Stomach smooth muscle (tissue), 2 donors: ENCODE results near the gene PVR.
"Not testable (repeated sequence)": the region's sequence is repeated elsewhere in the genome, so short reads cannot be mapped to it uniquely, and the experiment has no call there.

ENCODE experiments used
- H3K27ac ChIP-seq: one replicate; pipeline ENCODE4 v1.7.0; 2013; ENCODE audit warnings: mild to moderate bottlenecking, low read length, inconsistent platforms
- H3K27me3 ChIP-seq, 2 donors: one replicate each; pipeline ENCODE4 v1.7.0; 2013; ENCODE audit warnings: low read length in 2 of 2; ENCODE audit not compliant: insufficient read depth in 2 of 2, control insufficient read depth in 1 of 2
- H3K36me3 ChIP-seq, 2 donors: one replicate each; pipeline ENCODE4 v1.7.0; 2013; ENCODE audit warnings: low read length in 2 of 2; ENCODE audit not compliant: control insufficient read depth in 2 of 2, insufficient read depth in 2 of 2
- H3K4me1 ChIP-seq: one replicate; pipeline ENCODE4 v1.7.0; 2013; ENCODE audit warnings: low read length; ENCODE audit not compliant: control insufficient read depth, insufficient read depth
- H3K4me3 ChIP-seq, 2 donors: one replicate each; pipeline ENCODE4 v1.7.0; 2013; ENCODE audit warnings: low read length in 2 of 2
- H3K9ac ChIP-seq, 2 donors: one replicate each; pipeline ENCODE4 v1.7.0; 2013; ENCODE audit warnings: low read length in 2 of 2, mild to moderate bottlenecking in 1 of 2
- H3K9me3 ChIP-seq, 2 donors: one replicate each; pipeline ENCODE4 v1.7.0; 2013; ENCODE audit warnings: low read length in 2 of 2; ENCODE audit not compliant: control insufficient read depth in 2 of 2
- donor health status: healthy.
- donor health status: Pancreatic carcinoma.

Gene PVR

GRCh38 chr19:44661904-44662303 is 18.2 kb downstream of the PVR start:
- no peak overlapping the region for H3K9ac ChIP-seq
- no peaks in the 10 kb centered on the region for H3K9me3 ChIP-seq
- peaks cover 30 to 36% of the 10 kb centered on the region in 2 donors for H3K36me3 ChIP-seq
- no peak overlapping the region for H3K4me3 ChIP-seq
- H3K27me3 ChIP-seq = no peaks in the 10 kb centered on the region
- no peak overlapping the region for H3K27ac ChIP-seq
- no peaks in the 10 kb centered on the region for H3K4me1 ChIP-seq

- Histone ChIP-seq H3K4me1 (no peaks in the 10 kb centered on the region), H3K9me3 (no peaks in the 10 kb centered on the region), H3K4me3 (no peak overlapping the region), H3K27me3 (no peaks in the 10 kb centered on the region), H3K9ac (no peak overlapping the region), H3K27ac (no peak overlapping the region), H3K36me3 (peaks cover 27 to 35% of the 10 kb centered on the region in 2 donors)
These were observed 19.1 kb downstream of the PVR start for GRCh38 chr19:44662691-44663385.

DNA sequence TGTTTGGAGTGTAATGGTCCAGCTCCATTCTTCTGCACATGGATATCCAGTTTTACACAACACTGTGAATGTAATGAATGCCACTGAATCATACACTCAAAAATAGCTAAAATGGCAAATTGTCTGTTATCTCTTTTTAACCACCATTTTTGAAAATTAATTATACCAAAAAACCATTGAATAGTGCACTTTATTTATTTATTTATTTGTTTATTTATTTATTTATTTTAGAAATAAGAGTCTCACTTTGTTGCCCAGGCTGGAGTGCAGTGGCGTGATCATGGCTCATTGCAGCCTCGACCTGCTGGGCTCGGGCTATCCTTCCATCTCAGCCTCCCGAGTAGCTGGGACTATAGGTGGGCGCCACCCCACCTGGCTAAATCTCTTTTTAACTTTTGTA is 20.3 kb downstream of the PVR start:
- Histone ChIP-seq H3K4me3 (no peak overlapping the region), H3K9me3 (no peaks in the 10 kb centered on the region), H3K36me3 (peaks cover 22 to 26% of the 10 kb centered on the region in 2 donors), H3K27me3 (no peaks in the 10 kb centered on the region), H3K27ac (no peak overlapping the region), H3K9ac (no peak overlapping the region), H3K4me1 (no peaks in the 10 kb centered on the region)

- Histone ChIP-seq H3K4me3 (no peak overlapping the region), H3K4me1 (no peaks in the 10 kb centered on the region), H3K36me3 (peaks cover 17 to 21% of the 10 kb centered on the region in 2 donors), H3K9me3 (no peaks in the 10 kb centered on the region), H3K9ac (no peak overlapping the region), H3K27me3 (no peaks in the 10 kb centered on the region), H3K27ac (no peak overlapping the region)
These were observed 21.3 kb downstream of the PVR start for GRCh38 chr19:44664976-44665375.

DNA sequence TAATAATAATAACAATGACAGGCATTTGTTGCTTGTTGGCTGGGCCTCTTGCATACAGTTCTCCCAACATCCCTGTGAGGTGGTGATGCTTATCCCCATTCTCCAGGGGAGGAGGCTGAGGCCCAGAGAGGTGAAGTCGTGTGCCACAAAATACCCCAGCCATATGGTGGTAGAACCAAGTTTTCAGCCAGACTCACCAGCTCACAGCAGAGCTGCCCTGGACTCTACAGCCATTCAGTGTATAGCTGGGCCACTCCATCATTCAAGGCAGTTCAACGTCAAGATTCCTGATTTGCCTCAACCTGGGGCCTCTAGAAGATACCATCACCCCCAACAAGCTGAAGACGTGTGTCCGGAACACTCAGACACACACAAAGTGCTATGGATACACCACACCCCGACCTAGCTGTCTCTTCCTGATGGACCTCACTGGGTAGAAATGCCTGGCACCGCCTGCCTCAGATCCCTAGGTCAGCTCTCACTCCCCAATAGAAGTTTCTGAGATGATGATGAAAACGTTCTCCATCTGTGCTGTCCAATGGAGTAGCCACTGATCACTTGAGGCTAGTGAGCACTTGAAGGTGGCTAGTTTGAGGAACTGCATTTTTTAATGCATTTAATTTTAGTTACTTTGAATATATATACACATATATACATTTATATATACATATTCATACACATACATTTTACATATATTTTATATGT is 23.3 kb downstream of the PVR start:
- Histone ChIP-seq H3K27ac (no peak overlapping the region), H3K9ac (no peak overlapping the region), H3K4me1 (no peaks in the 10 kb centered on the region), H3K36me3 (peaks cover 6 to 7% of the 10 kb centered on the region in 2 donors), H3K4me3 (no peak overlapping the region), H3K9me3 (no peaks in the 10 kb centered on the region), H3K27me3 (no peaks in the 10 kb centered on the region)

DNA sequence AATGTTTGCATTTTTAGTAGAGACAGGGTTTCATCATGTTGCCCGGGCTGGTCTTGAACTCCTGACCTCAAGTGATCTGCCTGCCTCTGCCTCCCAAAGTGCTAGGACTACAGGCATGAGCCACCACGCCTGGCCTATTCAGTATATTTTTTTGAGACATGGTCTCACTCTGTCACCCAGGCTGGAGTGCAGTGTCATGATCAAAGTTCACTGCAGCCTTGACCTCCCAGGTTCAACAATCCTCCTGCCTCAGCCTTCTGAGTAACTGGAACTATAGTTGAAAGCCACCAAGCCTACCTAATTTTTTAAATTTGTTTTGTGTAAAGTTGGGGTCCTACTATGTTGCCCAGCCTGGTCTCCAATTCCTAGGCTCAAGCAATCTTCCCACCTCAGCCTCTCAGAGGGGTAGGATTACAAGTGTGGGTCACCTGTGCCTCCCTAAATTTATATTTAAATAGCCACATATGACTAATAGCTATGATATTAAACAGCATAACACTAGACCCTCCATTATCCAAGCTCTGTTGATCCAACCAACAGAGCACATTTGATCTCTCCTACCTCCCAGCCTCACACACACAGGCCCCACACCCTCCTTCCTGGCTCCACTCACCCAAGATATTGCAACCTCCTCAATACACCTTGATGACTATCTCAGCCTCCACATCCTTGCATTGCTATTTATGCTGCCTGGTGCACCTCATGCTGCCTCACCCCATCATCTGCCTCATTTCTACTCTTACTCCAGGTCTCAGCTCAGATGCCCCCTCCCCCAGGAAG is 25.5 kb downstream of the PVR start:
- Histone ChIP-seq H3K27me3 (no peaks in the 10 kb centered on the region), H3K9me3 (no peaks in the 10 kb centered on the region), H3K9ac (no peak overlapping the region), H3K4me3 (no peak overlapping the region), H3K4me1 (no peaks in the 10 kb centered on the region), H3K36me3 (peaks cover 0 to 2% of the 10 kb centered on the region in 2 donors), H3K27ac (no peak overlapping the region)

DNA sequence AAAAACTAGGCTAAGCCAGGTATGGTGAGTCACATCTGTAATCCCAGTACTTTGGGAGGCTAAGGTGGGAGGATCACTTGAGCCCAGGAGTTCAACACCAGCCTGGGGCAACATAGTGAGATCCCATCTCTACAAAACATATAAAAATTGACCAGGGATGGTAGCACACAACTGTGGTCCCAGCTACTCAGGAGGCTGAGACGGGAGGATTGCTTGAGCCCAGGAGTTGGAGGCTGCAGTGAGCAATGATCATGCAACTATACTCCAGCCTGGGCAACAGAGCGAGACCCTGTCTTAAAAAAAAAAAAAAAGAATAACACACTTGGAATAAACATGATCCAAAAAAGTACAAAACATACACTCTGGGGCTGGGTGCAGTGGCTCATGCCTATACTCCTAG is 26.3 kb downstream of the PVR start:
- H3K4me3 ChIP-seq, H3K27ac ChIP-seq, H3K9me3 ChIP-seq, H3K27me3 ChIP-seq, H3K9ac ChIP-seq, H3K36me3 ChIP-seq, H3K4me1 ChIP-seq: not testable (repeated sequence)

GRCh38 chr19:44671400-44671799 is 27.7 kb downstream of the PVR start, which contains the start of gene CEACAM19:
Gene CEACAM19, plus strand, starts transcription at chr19:44671482. Its CDS starts 450 bp downstream, at chr19:44671932.
- H3K36me3 ChIP-seq = peaks cover 2 to 4% of the 10 kb centered on the region in 2 donors
- H3K27me3 ChIP-seq = no peaks in the 10 kb centered on the region
- H3K4me3 ChIP-seq = no peak within 1 kb of the TSS
- H3K9ac ChIP-seq = no peak within 1 kb of the TSS
- no peak within 1 kb of the TSS for H3K27ac ChIP-seq
- no peaks in the 10 kb centered on the region for H3K4me1 ChIP-seq
- H3K9me3 ChIP-seq = no peaks in the 10 kb centered on the region

GRCh38 chr19:44672226-44672625 is 28.5 kb downstream of the PVR start:
- H3K9me3 ChIP-seq = no peaks in the 10 kb centered on the region
- H3K4me1 ChIP-seq = no peaks in the 10 kb centered on the region
- H3K36me3 ChIP-seq = peaks cover 4 to 8% of the 10 kb centered on the region in 2 donors
- no peak overlapping the region for H3K27ac ChIP-seq
- no peaks in the 10 kb centered on the region for H3K27me3 ChIP-seq
- H3K9ac ChIP-seq = no peak overlapping the region
- no peak overlapping the region for H3K4me3 ChIP-seq

GRCh38 chr19:44673510-44673909 is 29.8 kb downstream of the PVR start:
- Histone ChIP-seq H3K27ac (no peak overlapping the region), H3K4me1 (no peaks in the 10 kb centered on the region)

More at GRCh38 chr19:44673510-44673909, 29.8 kb downstream of the PVR start:
- Histone ChIP-seq H3K27me3 (no peaks in the 10 kb centered on the region), H3K9ac (no peak overlapping the region), H3K36me3 (peaks cover 4 to 10% of the 10 kb centered on the region in 2 donors), H3K9me3 (no peaks in the 10 kb centered on the region), H3K4me3 (no peak overlapping the region)
